ENCODE results near the gene CD22. TPM values are rescaled to one million over a fixed set of nuclear protein-coding genes. Genes with fewer than 3 reads are reported as not detected.

CD22 gene
- total and polyA plus RNA-seq, 2 of the 13 experiments (the other 11 are each of a cell fraction or from before 2014, with no cell fraction given) = 0.71 to 1.7 TPM

DNA sequence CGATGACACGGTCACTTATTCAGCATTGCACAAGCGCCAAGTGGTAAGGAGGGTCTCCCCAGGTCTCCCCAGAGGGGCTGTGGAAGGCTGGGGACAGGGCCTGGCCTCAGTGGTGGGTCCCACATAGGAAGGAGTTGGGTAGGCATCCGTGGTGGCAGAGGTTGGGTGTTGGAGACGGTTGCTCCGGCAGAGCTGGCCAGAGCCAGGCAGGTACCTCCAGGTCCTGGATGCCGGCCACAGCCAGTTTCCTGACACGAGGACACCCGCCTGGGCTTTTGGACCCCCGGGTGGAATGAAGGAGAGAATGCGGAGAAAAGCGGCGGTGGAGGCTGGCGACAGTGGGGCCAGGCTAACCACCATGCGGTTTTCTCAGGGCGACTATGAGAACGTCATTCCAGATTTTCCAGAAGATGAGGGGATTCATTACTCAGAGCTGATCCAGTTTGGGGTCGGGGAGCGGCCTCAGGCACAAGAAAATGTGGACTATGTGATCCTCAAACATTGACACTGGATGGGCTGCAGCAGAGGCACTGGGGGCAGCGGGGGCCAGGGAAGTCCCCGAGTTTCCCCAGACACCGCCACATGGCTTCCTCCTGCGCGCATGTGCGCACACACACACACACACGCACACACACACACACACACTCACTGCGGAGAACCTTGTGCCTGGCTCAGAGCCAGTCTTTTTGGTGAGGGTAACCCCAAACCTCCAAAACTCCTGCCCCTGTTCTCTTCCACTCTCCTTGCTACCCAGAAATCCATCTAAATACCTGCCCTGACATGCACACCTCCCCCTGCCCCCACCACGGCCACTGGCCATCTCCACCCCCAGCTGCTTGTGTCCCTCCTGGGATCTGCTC is 17.4 kb downstream of the CD22 start:
- H3K27me3 ChIP-seq (ENCODE audit: control insufficient read depth in 1 of 2, insufficient read depth in 2 of 2, low read length in 2 of 2) = 0 out of 5 replicates have a peak, but pooled peaks cover 0 to 1% of the 10 kb centered on the region in 2 experiments
- H3K4me2 ChIP-seq (ENCODE audit: low read depth, low read length) = peak overlapping the region; percentile 16; the same call in 1 of the 2 replicates
- no peaks in the 10 kb centered on the region for H3K36me3 ChIP-seq (replicated peaks in 1 of 2; ENCODE audit: control insufficient read depth in 1 of 2, insufficient read depth in 2 of 2, low read length in 2 of 2)
- H3K79me2 ChIP-seq (ENCODE audit: insufficient read depth, low read length) = no peaks in the 10 kb centered on the region
- no peaks in the 10 kb centered on the region for H4K20me1 ChIP-seq (ENCODE audit: insufficient read depth, low read length)
- H3K9me3 ChIP-seq (ENCODE audit: low read length) = no peaks in the 10 kb centered on the region
- CTCF ChIA-PET (ENCODE audit: low intra/inter-chr PET ratio, low total read pairs) = no interaction called here
- POLR2A ChIA-PET = no interaction called here
- FAIRE-seq (no peak), DNase-seq (ENCODE audit: low spot score) (peak; percentile 16), ATAC-seq (no peak)
- intact Hi-C loops (cut with micrococcal nuclease; ENCODE audit: unreplicated experiment) = no loop called here
- WGBS (ENCODE audit: low lambda C conversion rate) = 61% methylated on average over 20 of the region's 28 CpGs
- in situ Hi-C loops (cut with HindIII; ENCODE audit: extremely low pct_ligation_motif_present, low pct_unique_long_range_greater_than_20kb) = no loop called here
- H3K9ac ChIP-seq (ENCODE audit: insufficient read depth, low read depth, low read length) = no peak overlapping the region
- no peak overlapping the region for H2AFZ ChIP-seq (ENCODE audit: low read length)
- H3K27ac ChIP-seq (ENCODE audit: extremely low read length, insufficient read depth, low read length) = no peak overlapping the region
- no peak overlapping the region for H3K4me3 ChIP-seq (replicated peaks in 1 of 3; ENCODE audit: insufficient read depth in 1 of 3, low read depth in 2 of 3, low read length in 3 of 3)
- peaks cover 42% of the 10 kb centered on the region for H3K4me1 ChIP-seq (ENCODE audit: insufficient read depth, low read length)
- no TSS peak for BruUV-seq (replicated peaks)
- TF ChIP-seq, protein P1, sequence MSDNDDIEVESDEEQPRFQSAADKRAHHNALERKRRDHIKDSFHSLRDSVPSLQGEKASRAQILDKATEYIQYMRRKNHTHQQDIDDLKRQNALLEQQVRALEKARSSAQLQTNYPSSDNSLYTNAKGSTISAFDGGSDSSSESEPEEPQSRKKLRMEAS (IDR thresholded peaks at IDR 0.05) = peak; percentile 19; the same call in 1 of the 2 replicates
- TF ChIP-seq ZNF788 (CRISPR knock-in tag; IDR thresholded peaks at IDR 0.05; ENCODE audit: borderline replicate concordance) = no peak
- no peak for TF ChIP-seq NFKB2 (CRISPR knock-in tag; IDR thresholded peaks at IDR 0.05; ENCODE audit: borderline replicate concordance)
- TF ChIP-seq, protein P2, sequence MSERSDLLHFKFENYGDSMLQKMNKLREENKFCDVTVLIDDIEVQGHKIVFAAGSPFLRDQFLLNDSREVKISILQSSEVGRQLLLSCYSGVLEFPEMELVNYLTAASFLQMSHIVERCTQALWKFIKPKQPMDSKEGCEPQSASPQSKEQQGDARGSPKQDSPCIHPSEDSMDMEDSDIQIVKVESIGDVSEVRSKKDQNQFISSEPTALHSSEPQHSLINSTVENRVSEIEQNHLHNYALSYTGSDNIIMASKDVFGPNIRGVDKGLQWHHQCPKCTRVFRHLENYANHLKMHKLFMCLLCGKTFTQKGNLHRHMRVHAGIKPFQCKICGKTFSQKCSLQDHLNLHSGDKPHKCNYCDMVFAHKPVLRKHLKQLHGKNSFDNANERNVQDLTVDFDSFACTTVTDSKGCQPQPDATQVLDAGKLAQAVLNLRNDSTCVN (CRISPR knock-in tag; IDR thresholded peaks at IDR 0.05; ENCODE audit: borderline replicate concordance) = no peak
- TF ChIP-seq SNRNP70 (IDR thresholded peaks at IDR 0.05; ENCODE audit: low read depth, low read length) = no peak
- TF ChIP-seq, protein P3, sequence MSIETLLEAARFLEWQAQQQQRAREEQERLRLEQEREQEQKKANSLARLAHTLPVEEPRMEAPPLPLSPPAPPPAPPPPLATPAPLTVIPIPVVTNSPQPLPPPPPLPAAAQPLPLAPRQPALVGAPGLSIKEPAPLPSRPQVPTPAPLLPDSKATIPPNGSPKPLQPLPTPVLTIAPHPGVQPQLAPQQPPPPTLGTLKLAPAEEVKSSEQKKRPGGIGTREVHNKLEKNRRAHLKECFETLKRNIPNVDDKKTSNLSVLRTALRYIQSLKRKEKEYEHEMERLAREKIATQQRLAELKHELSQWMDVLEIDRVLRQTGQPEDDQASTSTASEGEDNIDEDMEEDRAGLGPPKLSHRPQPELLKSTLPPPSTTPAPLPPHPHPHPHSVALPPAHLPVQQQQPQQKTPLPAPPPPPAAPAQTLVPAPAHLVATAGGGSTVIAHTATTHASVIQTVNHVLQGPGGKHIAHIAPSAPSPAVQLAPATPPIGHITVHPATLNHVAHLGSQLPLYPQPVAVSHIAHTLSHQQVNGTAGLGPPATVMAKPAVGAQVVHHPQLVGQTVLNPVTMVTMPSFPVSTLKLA (IDR thresholded peaks at IDR 0.05) = peak; percentile 80
- TF ChIP-seq, protein P4, sequence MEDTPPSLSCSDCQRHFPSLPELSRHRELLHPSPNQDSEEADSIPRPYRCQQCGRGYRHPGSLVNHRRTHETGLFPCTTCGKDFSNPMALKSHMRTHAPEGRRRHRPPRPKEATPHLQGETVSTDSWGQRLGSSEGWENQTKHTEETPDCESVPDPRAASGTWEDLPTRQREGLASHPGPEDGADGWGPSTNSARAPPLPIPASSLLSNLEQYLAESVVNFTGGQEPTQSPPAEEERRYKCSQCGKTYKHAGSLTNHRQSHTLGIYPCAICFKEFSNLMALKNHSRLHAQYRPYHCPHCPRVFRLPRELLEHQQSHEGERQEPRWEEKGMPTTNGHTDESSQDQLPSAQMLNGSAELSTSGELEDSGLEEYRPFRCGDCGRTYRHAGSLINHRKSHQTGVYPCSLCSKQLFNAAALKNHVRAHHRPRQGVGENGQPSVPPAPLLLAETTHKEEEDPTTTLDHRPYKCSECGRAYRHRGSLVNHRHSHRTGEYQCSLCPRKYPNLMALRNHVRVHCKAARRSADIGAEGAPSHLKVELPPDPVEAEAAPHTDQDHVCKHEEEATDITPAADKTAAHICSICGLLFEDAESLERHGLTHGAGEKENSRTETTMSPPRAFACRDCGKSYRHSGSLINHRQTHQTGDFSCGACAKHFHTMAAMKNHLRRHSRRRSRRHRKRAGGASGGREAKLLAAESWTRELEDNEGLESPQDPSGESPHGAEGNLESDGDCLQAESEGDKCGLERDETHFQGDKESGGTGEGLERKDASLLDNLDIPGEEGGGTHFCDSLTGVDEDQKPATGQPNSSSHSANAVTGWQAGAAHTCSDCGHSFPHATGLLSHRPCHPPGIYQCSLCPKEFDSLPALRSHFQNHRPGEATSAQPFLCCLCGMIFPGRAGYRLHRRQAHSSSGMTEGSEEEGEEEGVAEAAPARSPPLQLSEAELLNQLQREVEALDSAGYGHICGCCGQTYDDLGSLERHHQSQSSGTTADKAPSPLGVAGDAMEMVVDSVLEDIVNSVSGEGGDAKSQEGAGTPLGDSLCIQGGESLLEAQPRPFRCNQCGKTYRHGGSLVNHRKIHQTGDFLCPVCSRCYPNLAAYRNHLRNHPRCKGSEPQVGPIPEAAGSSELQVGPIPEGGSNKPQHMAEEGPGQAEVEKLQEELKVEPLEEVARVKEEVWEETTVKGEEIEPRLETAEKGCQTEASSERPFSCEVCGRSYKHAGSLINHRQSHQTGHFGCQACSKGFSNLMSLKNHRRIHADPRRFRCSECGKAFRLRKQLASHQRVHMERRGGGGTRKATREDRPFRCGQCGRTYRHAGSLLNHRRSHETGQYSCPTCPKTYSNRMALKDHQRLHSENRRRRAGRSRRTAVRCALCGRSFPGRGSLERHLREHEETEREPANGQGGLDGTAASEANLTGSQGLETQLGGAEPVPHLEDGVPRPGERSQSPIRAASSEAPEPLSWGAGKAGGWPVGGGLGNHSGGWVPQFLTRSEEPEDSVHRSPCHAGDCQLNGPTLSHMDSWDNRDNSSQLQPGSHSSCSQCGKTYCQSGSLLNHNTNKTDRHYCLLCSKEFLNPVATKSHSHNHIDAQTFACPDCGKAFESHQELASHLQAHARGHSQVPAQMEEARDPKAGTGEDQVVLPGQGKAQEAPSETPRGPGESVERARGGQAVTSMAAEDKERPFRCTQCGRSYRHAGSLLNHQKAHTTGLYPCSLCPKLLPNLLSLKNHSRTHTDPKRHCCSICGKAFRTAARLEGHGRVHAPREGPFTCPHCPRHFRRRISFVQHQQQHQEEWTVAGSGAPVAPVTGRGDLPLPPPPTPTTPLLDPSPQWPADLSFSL (CRISPR knock-in tag; IDR thresholded peaks at IDR 0.05) = 0 out of 2 replicates have a peak, but pooled peaks have one; percentile 27
- TF ChIP-seq ZC3H13 (CRISPR knock-in tag; IDR thresholded peaks at IDR 0.05) = no peak
- TF ChIP-seq, protein P5, sequence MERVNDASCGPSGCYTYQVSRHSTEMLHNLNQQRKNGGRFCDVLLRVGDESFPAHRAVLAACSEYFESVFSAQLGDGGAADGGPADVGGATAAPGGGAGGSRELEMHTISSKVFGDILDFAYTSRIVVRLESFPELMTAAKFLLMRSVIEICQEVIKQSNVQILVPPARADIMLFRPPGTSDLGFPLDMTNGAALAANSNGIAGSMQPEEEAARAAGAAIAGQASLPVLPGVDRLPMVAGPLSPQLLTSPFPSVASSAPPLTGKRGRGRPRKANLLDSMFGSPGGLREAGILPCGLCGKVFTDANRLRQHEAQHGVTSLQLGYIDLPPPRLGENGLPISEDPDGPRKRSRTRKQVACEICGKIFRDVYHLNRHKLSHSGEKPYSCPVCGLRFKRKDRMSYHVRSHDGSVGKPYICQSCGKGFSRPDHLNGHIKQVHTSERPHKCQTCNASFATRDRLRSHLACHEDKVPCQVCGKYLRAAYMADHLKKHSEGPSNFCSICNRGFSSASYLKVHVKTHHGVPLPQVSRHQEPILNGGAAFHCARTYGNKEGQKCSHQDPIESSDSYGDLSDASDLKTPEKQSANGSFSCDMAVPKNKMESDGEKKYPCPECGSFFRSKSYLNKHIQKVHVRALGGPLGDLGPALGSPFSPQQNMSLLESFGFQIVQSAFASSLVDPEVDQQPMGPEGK (CRISPR knock-in tag; IDR thresholded peaks at IDR 0.05) = peak; percentile 69; the same call in 1 of the 2 replicates

Data from HepG2 (cell line).